Liver (tissue), 9 donors: ENCODE data around the gene MOV10L1. TPM values are rescaled to one million over a fixed set of nuclear protein-coding genes. Genes with fewer than 3 reads are reported as not detected.

ENCODE experiments used
- DNase-seq: peaks from one replicate; pipeline ENCODE4 v3.0.0-alpha.2; 2017; ENCODE audit warnings: low spot score
- H3K27ac ChIP-seq, 2 donors: one replicate each; pipeline ENCODE4 v1.7.0; 2013; ENCODE audit warnings: inconsistent platforms in 2 of 2, low read length in 2 of 2, control low read depth in 1 of 2, low read depth in 1 of 2, mild to moderate bottlenecking in 1 of 2
- H3K27me3 ChIP-seq, 4 donors: one replicate each; pipeline versions ENCODE4 v1.6.1 to v1.7.0; 2013; ENCODE audit warnings: low read length in 3 of 4, inconsistent platforms in 1 of 4, mild to moderate bottlenecking in 1 of 4, moderate library complexity in 1 of 4; ENCODE audit not compliant: control insufficient read depth in 4 of 4, insufficient read depth in 4 of 4
- H3K36me3 ChIP-seq, 4 donors: one replicate each; pipeline versions ENCODE4 v1.6.1 to v1.7.0; 2013; ENCODE audit warnings: low read length in 3 of 4, mild to moderate bottlenecking in 3 of 4, low read depth in 1 of 4, moderate library complexity in 1 of 4; ENCODE audit not compliant: control insufficient read depth in 4 of 4, insufficient read depth in 3 of 4
- H3K4me1 ChIP-seq, 4 donors: one replicate each; pipeline versions ENCODE4 v1.6.1 to v1.7.0; 2013; ENCODE audit warnings: low read length in 3 of 4, mild to moderate bottlenecking in 3 of 4, moderate library complexity in 1 of 4; ENCODE audit not compliant: control insufficient read depth in 4 of 4, insufficient read depth in 4 of 4
- H3K4me3 ChIP-seq, 3 donors: one replicate each; pipeline versions ENCODE4 v1.6.1 to v1.7.0; 2013; ENCODE audit warnings: low read length in 3 of 3, control low read depth in 1 of 3, low read depth in 1 of 3, mild to moderate bottlenecking in 1 of 3
- H3K9ac ChIP-seq, 2 donors: one replicate each; pipeline ENCODE4 v1.7.0; 2013; ENCODE audit warnings: low read length in 2 of 2, mild to moderate bottlenecking in 2 of 2, moderate library complexity in 2 of 2, control low read depth in 1 of 2, low read depth in 1 of 2
- H3K9me3 ChIP-seq, 4 donors: one replicate each; pipeline versions ENCODE4 v1.6.1 to v1.7.0; 2013; ENCODE audit warnings: low read length in 3 of 4; ENCODE audit not compliant: control insufficient read depth in 4 of 4
- EGR1 ChIP-seq, 2 donors: IDR thresholded peaks; 2 replicates each; pipeline ENCODE4 v1.6.1; 2016 to 2018; ENCODE audit warnings: antibody characterized with exemption in 2 of 2, low read depth in 2 of 2
- FOXA1 ChIP-seq: IDR thresholded peaks from 2 replicates; pipeline ENCODE4 v1.6.1; 2016; ENCODE audit warnings: antibody characterized with exemption
- FOXA2 ChIP-seq: IDR thresholded peaks from 2 replicates; pipeline ENCODE4 v1.6.1; 2016; ENCODE audit warnings: antibody characterized with exemption
- GABPA ChIP-seq, 2 donors: IDR thresholded peaks in 1 of 2; conservative IDR thresholded peaks in 1 of 2; 2 replicates each; pipeline ENCODE4 v1.6.1; 2016; ENCODE audit warnings: antibody characterized with exemption in 2 of 2, mild to moderate bottlenecking in 1 of 2, moderate library complexity in 1 of 2
- HNF4A ChIP-seq, 2 donors: conservative IDR thresholded peaks; 2 replicates each; pipeline ENCODE4 v1.6.1; 2016; ENCODE audit warnings: antibody characterized with exemption in 2 of 2, mild to moderate bottlenecking in 2 of 2
- HNF4G ChIP-seq: IDR thresholded peaks from 2 replicates; pipeline ENCODE4 v1.6.1; 2016; ENCODE audit warnings: antibody characterized with exemption
- JUND ChIP-seq, 2 donors: IDR thresholded peaks; 2 replicates each; pipeline ENCODE4 v1.6.1; 2016; ENCODE audit warnings: antibody characterized with exemption in 2 of 2
- NR2F2 ChIP-seq: IDR thresholded peaks from 2 replicates; pipeline ENCODE4 v1.6.1; 2016; ENCODE audit warnings: antibody characterized with exemption
- RAD21 ChIP-seq, 2 donors: IDR thresholded peaks; 2 replicates each; pipeline ENCODE4 v1.6.1; 2016; ENCODE audit warnings: antibody characterized with exemption in 2 of 2, mild to moderate bottlenecking in 2 of 2
- RXRA ChIP-seq, 2 donors: IDR thresholded peaks; 2 replicates each; pipeline ENCODE4 v1.6.1; 2017 to 2018; ENCODE audit warnings: antibody characterized with exemption in 2 of 2, mild to moderate bottlenecking in 1 of 2
- SP1 ChIP-seq: IDR thresholded peaks from 2 replicates; pipeline ENCODE4 v1.6.1; 2018; ENCODE audit warnings: antibody characterized with exemption, mild to moderate bottlenecking
- WGBS: extraction: QIAGEN DNeasy Blood & Tissue Kit; methylation state at CpG from one replicate; pipeline ENCODE4 v1.1.7; 2013; 5-methylcytosine and 5-hydroxymethylcytosine counted together
- polyA plus RNA-seq, 2 donors: library from polyadenylated mRNA; stranded (reverse) in 1 of 2; unstranded in 1 of 2; fragments of 200-250 nt in 1 of 2; fragments of >200 nt in 1 of 2; fragmentation: Nextera tagmentation in 1 of 2; extraction: Ambion mirVana in 1 of 2; gene quantifications; one replicate each; pipeline versions ENCODE4 v1.2.1 to v1.2.3, GENCODE V29; 2013 to 2015
- total RNA-seq, 2 donors: library from RNA; depleted of rRNA; stranded (reverse); fragments of >200 nt; gene quantifications; one replicate each; pipeline ENCODE4 v1.2.3, GENCODE V29; 2014
- TF ChIP-seq, protein P1 (sequence below): IDR thresholded peaks from 2 replicates; pipeline ENCODE4 v1.6.1; 2016; ENCODE audit warnings: antibody characterized with exemption, mild to moderate bottlenecking
- TF ChIP-seq, protein P2 (sequence below): IDR thresholded peaks from 2 replicates; pipeline ENCODE4 v1.6.1; 2016; ENCODE audit warnings: antibody characterized with exemption
- TF ChIP-seq, protein P3 (sequence below): fragments of 150-350 bp; IDR thresholded peaks from 2 replicates; pipeline ENCODE4 v1.5.1; 2017; ENCODE audit warnings: improper control_type of control experiment, low read depth, low read length; ENCODE audit not compliant: missing input control
- TF ChIP-seq, protein P4 (sequence below): IDR thresholded peaks from 2 replicates; pipeline ENCODE4 v1.6.1; 2016; ENCODE audit warnings: antibody characterized with exemption
- TF ChIP-seq, protein P5 (sequence below): IDR thresholded peaks from 2 replicates; pipeline ENCODE4 v1.6.1; 2016; ENCODE audit warnings: antibody characterized with exemption
- donor health status: healthy.
- donor health status: healthy.
- donor health status: healthy.
- donor health status: healthy.
- donor health status: healthy.

The MOV10L1 gene
- total and polyA plus RNA-seq, 4 donors, result 0.07 to 0.47 (median 0.17) TPM

DNA sequence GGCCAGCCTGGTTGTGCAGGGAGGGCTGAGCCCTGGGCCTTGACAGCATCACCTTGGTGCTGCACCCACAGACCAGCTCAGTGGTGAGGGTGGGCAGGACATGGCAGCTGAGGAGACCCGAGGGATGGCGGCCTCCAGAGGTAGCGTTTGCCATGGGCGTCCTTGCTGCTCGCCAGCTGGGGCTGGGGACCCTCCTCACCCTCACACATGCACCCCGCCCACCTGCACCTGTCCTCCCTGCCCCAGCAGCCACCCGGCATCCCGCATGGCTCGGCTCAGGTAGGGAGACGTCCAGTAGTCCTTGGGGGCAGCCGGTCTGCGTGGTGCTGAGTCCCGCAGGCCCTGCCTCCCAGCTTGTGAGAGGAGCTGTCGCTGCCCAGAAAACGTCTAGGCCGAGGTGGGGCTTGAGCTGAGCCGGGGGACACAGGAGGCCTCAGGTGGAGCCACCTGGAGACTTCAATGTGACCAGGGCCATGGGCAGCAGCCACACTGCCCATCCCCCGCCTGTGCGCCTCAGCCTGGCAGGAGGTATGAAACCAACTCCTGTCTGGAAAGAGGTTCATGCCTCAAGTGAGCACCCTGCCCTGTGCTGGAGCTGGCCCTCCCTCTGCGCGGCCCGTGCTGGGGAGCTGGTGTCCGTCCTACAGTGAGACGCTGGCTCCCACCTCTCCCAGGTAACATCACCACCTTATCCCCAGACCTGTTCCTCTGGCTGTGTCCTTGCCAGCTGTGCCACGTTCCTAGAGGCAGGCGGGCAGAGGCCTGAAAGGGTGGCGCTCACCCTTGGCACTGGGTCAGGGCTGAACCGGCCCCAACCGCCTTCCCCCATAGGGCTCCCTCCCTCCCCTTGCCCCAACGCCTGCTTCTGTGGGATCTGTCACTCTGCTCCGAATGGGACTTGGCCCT lies 92.6 kb downstream of the MOV10L1 start:
- H3K27me3 ChIP-seq, result no peaks in the 10 kb centered on the region
- H3K36me3 ChIP-seq, result peaks cover 0 to 7% (median 0%) of the 10 kb centered on the region in 4 donors
- H3K4me1 ChIP-seq, result peaks cover 8 to 24% (median 16%) of the 10 kb centered on the region in 4 donors
- no peak overlapping the region for H3K27ac ChIP-seq
- no peak overlapping the region for H3K4me3 ChIP-seq
- DNase-seq, result no peak
- H3K9ac ChIP-seq, result no peak overlapping the region
- H3K9me3 ChIP-seq, result no peaks in the 10 kb centered on the region
- peak; percentile 13 for TF ChIP-seq SP1
- peak in 1 of 2 donors; percentile 13 for TF ChIP-seq HNF4A (conservative IDR thresholded peaks at IDR 0.05)
- TF ChIP-seq, protein P1, sequence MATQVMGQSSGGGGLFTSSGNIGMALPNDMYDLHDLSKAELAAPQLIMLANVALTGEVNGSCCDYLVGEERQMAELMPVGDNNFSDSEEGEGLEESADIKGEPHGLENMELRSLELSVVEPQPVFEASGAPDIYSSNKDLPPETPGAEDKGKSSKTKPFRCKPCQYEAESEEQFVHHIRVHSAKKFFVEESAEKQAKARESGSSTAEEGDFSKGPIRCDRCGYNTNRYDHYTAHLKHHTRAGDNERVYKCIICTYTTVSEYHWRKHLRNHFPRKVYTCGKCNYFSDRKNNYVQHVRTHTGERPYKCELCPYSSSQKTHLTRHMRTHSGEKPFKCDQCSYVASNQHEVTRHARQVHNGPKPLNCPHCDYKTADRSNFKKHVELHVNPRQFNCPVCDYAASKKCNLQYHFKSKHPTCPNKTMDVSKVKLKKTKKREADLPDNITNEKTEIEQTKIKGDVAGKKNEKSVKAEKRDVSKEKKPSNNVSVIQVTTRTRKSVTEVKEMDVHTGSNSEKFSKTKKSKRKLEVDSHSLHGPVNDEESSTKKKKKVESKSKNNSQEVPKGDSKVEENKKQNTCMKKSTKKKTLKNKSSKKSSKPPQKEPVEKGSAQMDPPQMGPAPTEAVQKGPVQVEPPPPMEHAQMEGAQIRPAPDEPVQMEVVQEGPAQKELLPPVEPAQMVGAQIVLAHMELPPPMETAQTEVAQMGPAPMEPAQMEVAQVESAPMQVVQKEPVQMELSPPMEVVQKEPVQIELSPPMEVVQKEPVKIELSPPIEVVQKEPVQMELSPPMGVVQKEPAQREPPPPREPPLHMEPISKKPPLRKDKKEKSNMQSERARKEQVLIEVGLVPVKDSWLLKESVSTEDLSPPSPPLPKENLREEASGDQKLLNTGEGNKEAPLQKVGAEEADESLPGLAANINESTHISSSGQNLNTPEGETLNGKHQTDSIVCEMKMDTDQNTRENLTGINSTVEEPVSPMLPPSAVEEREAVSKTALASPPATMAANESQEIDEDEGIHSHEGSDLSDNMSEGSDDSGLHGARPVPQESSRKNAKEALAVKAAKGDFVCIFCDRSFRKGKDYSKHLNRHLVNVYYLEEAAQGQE, result no peak
- TF ChIP-seq JUND (IDR thresholded peaks at IDR 0.05), result no peak
- TF ChIP-seq RAD21 (IDR thresholded peaks at IDR 0.05), result no peak
- no peak for TF ChIP-seq RXRA (IDR thresholded peaks at IDR 0.05)
- TF ChIP-seq, protein P2, sequence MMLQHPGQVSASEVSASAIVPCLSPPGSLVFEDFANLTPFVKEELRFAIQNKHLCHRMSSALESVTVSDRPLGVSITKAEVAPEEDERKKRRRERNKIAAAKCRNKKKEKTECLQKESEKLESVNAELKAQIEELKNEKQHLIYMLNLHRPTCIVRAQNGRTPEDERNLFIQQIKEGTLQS, result no peak
- WGBS, result 74% methylated on average over 31 of the region's 31 CpGs

DNA sequence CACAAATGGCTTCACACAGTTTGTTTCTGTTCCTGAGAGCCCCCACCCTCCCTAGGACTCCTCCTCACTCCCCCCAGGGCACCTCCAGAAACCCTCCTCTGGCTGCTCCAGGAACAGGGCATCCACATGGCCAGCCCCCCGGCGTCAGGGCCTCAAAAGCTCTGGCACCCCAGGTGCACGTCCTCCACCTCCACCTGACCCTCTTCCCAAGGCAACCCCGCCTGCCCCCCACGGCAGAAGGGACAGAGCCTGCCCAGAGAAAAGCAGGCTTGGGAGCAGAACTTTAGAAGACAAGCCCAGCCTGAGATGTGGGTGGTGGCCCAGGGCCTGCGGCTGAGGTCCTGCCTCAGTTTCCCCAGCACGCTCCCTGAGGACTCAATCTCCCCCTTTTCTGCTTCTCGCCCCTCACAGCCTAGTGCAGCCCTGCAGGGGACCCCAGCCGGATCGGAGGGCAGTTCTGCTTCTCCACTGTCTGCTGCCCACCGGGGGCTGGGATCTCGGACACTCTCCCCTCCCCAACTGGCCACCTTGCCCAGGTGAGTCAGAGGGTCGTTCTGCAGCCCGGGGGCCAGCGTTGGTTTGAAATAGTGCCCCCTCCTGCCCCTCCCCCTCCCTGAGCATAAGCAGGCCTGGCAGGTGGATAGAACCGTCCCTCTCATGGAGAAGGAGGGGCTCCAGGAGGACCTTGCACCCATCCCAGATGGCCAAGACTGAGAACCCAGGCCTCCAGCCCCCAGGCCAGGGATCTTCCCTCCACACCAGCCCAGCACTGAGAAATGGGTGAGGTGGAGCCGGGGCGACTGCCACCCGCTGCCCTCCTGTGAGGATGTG lies 93.5 kb downstream of the MOV10L1 start:
- H3K27ac ChIP-seq, result peak overlapping the region in 1 of 2 donors; percentile 55
- H3K4me1 ChIP-seq, result peaks cover 8 to 24% (median 16%) of the 10 kb centered on the region in 4 donors
- 85% methylated on average over 19 of the region's 19 CpGs for WGBS
- H3K4me3 ChIP-seq, result no peak overlapping the region
- peaks cover 0 to 7% (median 0%) of the 10 kb centered on the region in 4 donors for H3K36me3 ChIP-seq
- no peak overlapping the region for H3K9ac ChIP-seq
- H3K9me3 ChIP-seq, result no peaks in the 10 kb centered on the region
- H3K27me3 ChIP-seq, result no peaks in the 10 kb centered on the region
- no peak for DNase-seq
- TF ChIP-seq SP1 (no peak), FOXA1 (no peak), HNF4G (no peak), EGR1 (IDR thresholded peaks at IDR 0.05; ENCODE audit: low read depth in 2 of 2) (no peak), GABPA (IDR thresholded peaks at IDR 0.05 in 1 of 2, conservative IDR thresholded peaks at IDR 0.05 in 1 of 2) (no peak), RXRA (IDR thresholded peaks at IDR 0.05) (no peak), HNF4A (conservative IDR thresholded peaks at IDR 0.05) (no peak), JUND (IDR thresholded peaks at IDR 0.05) (no peak), RAD21 (IDR thresholded peaks at IDR 0.05) (no peak), NR2F2 (no peak), FOXA2 (no peak)
- TF ChIP-seq, protein P3, sequence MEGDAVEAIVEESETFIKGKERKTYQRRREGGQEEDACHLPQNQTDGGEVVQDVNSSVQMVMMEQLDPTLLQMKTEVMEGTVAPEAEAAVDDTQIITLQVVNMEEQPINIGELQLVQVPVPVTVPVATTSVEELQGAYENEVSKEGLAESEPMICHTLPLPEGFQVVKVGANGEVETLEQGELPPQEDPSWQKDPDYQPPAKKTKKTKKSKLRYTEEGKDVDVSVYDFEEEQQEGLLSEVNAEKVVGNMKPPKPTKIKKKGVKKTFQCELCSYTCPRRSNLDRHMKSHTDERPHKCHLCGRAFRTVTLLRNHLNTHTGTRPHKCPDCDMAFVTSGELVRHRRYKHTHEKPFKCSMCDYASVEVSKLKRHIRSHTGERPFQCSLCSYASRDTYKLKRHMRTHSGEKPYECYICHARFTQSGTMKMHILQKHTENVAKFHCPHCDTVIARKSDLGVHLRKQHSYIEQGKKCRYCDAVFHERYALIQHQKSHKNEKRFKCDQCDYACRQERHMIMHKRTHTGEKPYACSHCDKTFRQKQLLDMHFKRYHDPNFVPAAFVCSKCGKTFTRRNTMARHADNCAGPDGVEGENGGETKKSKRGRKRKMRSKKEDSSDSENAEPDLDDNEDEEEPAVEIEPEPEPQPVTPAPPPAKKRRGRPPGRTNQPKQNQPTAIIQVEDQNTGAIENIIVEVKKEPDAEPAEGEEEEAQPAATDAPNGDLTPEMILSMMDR, result no peak
- TF ChIP-seq, protein P1, result no peak
- TF ChIP-seq, protein P4, sequence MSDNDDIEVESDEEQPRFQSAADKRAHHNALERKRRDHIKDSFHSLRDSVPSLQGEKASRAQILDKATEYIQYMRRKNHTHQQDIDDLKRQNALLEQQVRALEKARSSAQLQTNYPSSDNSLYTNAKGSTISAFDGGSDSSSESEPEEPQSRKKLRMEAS, result no peak
- TF ChIP-seq, protein P5, sequence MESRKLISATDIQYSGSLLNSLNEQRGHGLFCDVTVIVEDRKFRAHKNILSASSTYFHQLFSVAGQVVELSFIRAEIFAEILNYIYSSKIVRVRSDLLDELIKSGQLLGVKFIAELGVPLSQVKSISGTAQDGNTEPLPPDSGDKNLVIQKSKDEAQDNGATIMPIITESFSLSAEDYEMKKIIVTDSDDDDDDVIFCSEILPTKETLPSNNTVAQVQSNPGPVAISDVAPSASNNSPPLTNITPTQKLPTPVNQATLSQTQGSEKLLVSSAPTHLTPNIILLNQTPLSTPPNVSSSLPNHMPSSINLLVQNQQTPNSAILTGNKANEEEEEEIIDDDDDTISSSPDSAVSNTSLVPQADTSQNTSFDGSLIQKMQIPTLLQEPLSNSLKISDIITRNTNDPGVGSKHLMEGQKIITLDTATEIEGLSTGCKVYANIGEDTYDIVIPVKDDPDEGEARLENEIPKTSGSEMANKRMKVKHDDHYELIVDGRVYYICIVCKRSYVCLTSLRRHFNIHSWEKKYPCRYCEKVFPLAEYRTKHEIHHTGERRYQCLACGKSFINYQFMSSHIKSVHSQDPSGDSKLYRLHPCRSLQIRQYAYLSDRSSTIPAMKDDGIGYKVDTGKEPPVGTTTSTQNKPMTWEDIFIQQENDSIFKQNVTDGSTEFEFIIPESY, result no peak
- TF ChIP-seq, protein P2, result no peak
